ENCODE measurements around the gene YJEFN3.

The YJEFN3 gene

DNA sequence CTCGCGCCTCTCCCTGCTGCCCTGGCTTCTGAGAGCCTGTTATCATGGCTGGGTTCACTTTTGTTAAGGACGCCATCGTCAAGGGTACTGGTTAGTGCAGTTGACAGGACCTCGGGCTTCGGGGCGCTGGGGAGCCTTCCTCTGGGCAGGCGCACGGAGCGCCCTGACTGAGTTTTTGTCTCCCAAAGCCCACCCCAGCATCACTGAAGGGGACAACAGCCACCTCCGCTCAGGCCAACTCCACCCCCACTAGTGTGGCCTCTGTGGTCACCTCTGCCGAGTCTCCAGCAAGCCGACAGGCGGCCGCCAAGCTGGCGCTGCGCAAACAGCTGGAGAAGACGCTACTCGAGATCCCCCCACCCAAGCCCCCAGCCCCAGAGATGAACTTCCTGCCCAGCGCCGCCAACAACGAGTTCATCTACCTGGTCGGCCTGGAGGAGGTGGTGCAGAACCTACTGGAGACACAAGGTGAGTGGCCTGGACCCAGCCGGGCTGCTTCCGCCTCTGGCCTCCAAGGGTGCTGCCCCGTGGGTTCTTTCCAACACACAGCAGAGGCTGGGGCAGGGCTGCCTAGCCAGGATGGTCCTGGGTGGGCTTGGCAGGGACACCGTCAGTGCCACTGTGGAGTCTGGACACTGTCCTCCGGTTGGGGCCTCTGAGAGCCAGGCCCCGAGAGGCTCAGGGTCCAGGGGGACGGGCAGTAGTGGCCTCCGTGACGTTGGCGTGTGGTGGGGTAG lies 30.3 kb upstream of the YJEFN3 start:
- no peak for DNase-seq

DNA sequence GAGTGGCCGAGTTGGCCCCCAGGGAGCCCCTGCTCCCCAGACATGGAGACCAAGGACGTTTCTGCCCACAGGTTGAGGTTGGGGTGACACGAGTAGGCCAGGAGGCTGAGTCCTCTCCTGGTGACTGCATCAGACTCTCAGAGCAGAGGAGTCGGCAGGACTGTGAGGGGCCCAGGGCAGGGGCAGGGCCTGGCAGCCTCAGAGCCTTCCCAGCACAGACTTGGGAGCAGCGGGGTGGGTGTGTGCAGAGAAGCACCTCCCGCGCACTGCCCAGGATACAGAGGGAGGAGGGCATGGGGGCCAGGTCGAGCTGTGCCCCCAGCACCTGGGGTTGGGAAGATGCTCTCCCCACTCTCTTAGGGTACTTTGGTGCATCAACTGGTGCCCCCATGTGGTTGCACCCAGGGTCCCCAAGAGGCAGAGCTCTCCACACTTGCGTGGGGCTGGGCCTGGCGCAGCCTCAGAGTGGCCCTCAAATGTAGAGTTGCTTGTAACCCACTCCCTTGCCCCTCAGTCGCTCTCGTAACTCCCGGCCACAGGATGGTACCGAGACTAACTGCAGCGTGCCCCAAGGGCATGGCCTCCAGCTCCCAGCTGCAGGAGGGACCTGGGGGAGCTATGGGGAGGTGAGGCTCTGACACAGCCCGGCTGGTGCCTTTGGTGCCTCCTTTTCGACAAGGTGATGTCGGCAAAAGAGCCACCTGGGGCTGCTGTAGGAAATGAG lies 29.3 kb upstream of the YJEFN3 start:
- DNase-seq = no peak

DNA sequence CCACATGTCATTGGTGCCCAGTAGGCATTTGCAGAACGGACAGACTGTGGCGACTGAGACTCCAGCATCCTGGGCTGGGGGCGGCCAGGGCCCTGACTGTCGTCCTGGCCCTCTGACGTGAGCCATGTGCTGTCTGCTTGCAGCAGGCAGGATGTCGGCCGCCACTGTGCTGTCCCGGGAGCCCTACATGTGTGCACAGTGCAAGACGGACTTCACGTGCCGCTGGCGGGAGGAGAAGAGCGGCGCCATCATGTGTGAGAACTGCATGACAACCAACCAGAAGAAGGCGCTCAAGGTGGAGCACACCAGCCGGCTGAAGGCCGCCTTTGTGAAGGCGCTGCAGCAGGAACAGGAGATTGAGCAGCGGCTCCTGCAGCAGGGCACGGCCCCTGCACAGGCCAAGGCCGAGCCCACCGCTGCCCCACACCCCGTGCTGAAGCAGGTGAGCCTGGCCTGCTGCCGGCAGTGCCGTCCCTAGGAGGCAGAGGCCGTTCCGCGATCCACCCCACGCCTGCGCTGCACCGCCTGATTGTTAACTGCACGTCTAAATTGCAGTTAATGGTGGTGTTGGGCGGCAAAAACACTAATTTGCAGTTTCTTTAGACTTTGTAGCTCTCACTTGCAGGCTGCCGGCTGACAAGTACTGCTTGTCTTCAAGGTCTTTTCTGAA lies 27.6 kb upstream of the YJEFN3 start:
- DNase-seq = no peak

DNA sequence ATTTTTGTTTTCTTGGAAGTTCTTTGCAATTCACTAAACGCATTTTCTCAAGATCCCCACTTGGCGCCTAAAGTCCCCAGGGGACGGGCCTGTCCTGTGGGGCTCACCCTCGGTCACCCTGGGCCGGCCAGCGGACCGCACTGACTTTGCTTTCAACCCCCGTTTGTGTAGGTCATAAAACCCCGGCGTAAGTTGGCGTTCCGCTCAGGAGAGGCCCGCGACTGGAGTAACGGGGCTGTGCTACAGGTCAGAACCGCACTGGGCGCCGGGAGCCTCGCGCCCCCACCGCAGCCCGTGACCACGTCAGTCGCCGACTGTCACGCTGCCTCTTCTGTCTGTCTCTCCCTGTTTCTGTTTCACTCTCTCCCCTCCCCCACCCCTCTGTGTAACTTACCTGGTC lies 26.9 kb upstream of the YJEFN3 start:
- no peak for DNase-seq

DNA sequence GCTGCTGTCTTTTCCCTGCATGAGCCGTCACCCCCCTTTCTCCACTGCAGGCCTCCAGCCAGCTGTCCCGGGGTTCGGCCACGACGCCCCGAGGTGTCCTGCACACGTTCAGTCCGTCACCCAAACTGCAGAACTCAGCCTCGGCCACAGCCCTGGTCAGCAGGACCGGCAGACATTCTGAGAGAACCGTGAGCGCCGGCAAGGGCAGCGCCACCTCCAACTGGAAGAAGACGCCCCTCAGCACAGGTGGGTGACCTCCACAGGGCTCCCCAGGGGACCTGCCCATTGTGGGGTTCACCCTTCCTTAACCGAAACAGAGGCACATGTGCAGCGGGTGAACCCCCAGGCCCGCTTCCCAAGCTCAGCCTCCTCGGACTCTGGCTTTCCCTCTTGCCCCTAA lies 26.4 kb upstream of the YJEFN3 start:
- no peak for DNase-seq

DNA sequence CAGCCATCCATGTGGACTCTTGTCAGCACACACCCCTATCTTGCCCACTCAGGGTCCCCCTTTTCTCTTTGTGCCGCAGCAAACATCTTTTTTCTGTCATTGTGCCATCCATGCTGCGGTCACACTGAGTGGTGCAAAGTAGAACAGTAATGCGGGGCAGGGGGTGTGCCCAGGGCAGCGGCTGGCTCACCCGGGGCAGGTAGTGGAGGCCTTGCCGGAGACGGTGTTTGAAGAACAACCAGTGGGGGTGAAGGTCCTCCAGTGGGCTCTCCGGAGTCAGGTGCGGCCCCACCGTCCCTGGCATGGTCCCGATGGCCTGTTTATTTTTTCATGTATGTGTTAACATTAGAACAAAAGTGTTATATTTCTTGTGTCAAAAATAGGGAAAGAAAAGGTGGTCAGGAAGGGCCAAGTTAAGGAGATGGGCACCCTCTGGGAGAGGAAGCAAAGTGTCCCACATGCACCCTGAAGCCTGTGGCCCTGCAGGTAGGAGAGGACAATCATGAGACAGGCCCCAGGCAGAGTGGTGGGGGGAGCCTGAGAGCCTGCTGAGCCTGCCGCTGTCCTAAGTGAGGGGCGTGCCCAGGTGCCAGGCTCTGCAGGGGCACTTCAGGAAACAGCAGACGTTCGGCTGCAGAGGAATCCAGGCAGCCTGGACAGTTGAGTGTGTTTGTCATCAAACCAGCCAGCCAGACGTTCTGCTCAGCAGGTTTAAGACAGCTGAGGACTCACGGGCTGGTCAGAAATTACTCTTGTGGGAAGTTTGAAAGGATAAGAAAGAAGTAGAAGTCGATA lies 25.7 kb upstream of the YJEFN3 start:
- DNase-seq = no peak

DNA sequence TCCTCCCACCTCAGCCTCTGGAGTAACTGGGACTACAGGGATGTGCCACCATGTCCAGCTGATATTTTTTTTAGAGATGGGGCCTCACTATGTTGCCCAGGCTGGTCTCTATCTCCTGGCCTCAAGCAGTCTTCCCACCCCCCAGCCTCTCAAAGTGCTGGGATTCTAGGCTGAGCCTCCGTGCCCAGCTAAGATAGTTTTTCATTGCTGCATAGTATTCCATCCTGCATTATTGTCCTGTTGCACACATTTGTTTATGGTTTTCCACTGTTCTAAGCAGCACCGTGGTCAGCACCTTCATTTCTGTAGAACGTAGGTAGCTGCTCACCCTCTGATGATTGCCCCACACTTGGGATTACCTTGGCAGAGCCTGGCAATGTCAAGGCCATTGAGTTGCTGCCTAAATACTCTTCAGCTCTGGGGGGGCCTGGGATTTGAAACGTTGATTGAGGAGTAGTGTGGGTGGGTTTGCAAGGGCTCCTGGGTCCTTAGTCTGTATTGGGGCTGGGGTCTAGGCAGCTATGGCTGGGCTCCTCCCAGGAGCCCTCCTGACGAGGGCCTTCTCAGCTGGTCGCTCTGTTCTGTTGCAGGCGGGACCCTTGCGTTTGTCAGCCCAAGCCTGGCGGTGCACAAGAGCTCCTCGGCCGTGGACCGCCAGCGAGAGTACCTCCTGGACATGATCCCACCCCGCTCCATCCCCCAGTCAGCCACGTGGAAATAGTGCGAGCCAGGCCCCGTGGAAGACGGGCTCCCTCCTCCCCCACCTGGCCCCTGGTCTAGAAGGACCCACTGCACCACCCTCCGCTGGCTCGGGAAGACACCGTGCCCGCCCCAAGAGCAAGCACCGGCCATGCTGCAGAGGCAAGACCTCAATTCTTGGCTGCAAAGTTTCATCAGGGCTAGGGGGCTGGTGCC lies 23.7 kb upstream of the YJEFN3 start:
- DNase-seq = no peak

DNA sequence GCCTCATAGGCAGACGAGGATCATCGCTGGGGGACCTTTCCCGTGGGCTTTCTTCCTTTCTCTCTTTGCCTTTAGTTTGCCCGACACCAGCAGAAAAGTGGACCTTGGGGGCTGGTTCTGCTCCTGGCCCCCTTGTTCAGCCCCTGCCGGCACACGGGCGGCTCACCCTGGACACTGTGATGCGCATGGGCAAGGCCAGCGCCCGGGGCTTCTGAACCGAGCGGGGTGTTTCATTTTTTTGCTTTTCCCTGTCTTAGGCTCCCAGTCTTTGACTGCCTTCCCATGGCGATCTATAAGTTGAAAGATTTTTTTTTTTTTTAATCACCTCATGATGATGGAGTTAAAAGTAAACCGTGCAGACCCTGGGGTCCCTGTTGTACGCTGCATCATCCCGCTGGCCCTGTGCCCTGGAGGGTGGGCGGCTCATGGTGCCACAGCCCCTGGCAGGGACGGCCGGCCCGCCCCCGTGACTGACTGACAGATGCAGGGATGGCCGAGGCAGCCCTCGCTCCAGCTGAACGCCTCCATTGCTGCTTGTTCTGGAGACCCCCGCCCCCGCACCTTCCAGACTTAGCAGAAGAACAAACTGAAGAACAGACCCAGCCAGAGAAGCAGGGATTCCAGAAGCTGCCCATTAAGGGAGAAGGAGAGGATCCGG lies 22.9 kb upstream of the YJEFN3 start:
- no peak for DNase-seq

DNA sequence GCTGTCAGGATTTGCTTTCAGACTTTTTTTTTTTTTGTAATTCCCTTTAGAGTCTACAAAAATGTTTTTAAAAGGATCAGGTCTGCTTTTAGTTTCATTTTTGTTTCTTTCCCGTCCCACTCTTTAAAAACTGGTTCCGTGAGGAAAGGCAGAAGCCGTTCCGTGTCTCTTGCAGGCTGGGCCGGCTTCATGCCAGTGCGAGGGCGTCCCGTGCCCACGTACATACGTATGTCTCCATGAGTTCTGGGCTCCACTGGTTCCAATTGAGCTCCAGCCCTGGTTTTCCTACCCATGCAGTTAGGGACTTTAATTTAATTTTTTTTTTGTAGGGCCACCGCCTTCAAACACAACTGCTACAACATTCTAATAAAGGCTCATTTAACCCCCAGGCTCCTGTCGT lies 22.1 kb upstream of the YJEFN3 start:
- no peak for DNase-seq

DNA sequence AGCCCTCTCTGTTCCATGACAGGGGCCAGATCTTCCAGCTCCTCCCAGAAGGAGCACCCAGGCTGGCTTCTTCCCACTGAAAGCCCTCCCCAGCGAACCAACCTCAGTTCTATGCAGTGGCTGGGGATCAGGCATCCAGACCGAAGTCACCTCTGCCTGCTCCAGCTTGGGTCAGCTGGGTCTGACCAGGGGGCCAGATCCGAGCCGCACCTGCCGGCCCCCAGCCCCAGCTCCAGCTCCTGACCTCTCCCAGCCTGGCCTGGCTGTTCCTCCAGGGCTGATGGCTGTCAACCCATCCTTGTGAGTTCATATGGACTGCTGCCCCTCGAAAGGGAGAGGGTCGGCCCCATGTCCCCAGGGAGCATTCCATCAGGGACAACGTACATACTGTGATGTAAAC lies 21.4 kb upstream of the YJEFN3 start:
- DNase-seq = no peak

DNA sequence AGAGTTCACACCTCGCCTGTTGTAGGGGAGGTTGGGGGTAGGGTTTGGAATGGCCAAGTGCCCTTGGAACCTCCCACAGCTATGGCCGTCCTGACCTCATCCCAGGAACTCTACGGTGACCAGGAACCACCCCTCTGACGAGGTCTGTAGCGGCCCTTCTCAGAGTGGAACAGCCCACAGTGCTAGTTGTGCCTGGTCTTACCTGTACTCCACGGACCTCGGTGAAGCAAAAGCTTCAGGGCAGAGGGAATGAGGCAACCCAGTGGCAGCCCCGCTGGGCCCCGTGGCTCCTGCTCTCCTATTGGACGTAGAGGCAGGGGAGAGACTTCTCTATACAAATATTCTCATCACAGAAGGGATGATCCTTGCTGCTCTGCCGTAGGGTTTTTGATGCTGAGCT lies 20.5 kb upstream of the YJEFN3 start:
- DNase-seq = no peak

DNA sequence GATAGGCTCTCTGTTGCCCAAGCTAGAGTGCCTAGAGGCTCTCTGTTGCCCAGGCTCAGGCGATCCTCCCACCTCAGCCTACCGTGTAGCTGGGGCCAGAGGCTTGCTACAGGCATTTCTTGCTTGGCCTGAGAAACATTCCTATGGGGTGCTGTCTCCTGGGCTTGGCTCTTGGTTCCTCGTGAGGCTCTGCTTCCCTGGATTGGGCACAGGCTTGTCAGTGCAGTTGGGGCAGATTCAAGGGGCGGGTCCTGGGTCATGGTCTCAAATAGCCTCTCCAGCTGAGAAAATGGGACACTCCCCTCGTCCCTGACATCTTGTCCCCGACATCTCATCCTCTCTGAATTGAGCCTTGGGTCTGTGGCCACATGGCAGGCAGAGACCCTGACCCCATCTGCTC lies 18.3 kb upstream of the YJEFN3 start:
- DNase-seq = no peak

DNA sequence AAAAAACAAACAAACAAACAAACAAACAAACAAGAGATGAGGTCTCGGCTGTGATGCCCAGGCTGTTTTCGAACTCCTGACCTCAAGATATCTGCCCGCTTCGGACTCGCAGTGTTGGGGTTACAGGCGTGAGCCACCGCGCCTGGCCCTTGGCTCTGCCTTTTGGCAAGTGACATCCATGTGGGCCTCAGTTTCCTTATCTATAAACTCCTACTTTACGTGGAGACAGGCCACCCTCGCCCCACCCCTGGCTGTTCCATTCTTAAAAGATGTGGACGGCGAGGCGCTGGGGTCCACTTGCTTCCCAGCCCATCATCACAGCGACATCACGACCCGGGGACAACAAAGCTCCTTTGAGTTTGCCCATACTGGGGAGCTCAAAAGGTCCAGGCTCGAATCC lies 15.0 kb upstream of the YJEFN3 start:
- DNase-seq = no peak

DNA sequence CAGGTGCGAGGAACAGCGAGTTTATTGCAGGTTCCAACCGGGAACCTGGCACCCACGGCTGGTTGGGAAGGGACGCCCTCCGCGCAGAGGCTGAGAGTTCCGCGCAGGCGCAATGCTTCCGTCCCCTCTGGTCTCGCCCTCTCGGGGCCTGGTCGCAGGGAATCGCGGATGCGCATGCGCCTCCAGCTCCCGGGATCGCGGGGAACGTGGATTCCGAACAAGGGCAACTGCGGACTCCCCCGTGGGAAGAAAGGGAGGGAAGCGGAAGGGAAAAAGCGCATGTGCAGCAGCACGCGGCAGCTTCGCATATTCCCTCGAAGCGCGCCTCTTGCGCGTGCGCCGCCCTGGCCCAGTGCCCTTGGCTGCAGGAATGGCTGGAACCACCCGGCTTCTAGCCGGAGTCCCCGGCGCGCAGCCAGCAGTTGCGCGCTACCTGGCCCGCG lies 14.5 kb upstream of the YJEFN3 start:
- DNase-seq = peak; percentile 33

DNA sequence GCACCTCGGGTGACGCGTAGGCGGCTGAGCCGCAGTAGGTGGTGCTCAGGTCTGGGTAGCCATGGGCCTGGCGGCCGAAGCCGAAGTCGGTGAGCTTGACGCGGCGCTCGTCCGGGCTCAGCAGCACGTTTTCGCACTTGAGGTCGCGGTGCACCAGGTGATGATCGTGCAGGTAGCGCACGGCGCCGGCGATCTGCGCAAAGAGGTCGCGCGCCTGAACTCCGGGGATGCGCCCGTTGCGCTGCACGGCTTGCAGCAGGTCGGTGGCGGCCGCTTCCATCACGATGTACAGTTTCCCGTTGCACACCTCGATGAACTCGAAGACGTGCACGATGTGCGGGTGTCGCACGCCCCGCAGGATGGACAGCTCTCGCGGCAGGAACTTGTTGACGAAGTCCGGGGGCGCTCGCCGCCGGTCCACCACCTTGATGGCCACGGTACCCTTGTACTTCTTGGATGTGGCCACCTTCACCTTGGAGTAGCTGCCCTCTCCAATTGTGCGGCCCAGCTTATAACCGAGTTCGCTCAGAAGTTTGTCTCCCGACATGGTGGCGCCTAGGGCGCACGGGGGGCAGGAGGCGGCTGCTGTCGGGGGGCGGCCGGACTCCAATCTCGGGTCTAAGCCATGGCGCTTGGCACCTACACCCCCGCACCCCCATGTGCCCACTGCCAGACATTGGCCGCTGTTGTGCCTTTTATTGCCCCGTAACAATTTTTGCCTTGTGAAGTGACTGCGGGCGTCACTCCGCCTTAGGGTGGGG lies 13.7 kb upstream of the YJEFN3 start, which contains the start of gene TSSK6:
Gene TSSK6, minus strand, starts transcription at position 668 of the 761 bp plus-strand sequence. Its CDS starts 121 bp downstream, at position 547.
- DNase-seq = no peak

DNA sequence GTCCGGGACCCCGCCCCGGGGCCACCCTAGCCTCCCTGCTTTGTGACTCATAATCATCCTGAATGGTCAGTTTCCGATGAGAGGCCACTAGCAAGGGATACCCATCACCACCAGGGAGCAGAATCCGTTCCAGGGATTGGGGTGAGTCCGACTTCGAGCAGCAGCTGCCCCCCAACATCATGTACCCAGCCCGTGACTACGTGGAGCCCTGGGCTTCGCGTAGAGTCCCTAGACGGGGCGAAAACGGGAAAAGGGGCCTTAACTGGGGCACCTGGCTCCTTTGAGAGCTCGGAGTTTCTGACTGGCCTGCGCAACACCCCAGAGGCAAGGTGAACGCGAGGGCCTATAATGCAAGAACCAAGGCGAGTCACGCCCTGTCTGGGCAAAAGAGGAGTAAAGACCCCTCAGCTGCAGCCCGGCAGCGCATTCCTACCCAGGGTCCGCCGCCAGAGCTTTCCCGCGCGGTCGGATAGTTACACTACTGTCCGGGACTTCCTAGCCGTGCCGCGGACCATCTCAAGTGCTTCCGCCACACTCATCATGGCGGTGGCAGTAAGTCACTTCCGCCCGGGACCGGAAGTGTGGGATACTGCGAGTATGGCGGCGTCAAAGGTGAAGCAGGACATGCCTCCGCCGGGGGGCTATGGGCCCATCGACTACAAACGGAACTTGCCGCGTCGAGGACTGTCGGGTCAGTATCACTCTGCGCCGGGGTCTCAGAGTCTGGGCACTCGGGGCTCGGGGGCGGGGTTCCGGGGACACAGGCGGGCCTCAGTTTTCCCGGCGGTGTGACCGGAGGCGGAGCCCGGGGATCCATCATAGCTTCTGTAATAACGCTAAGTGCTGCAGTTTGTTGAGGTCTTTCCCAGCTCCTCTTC lies 12.8 kb upstream of the YJEFN3 start, which contains the start of gene NDUFA13:
Gene NDUFA13, plus strand, starts transcription at position 584 of the 878 bp plus-strand sequence. Its CDS starts 14 bp downstream, at position 598.
- DNase-seq = peak; percentile 91

DNA sequence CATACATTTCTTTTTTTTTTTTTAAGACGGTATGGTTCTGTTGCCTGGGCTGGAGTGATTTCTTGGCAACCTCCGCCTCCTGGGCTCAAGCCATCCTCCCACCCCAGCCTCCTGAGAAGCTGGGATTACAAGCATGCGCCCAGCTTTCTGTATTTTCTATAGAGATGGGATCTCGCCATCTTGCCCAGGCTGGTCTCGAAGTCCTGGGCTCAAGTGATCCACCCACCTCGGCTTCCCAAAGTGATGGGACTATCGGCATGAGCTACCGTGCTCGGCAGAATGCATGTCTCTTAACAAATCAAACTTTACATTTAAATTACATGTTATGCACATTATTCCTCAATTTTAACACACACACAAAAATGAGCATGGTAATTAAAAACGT lies 11.5 kb upstream of the YJEFN3 start:
- no peak for DNase-seq

DNA sequence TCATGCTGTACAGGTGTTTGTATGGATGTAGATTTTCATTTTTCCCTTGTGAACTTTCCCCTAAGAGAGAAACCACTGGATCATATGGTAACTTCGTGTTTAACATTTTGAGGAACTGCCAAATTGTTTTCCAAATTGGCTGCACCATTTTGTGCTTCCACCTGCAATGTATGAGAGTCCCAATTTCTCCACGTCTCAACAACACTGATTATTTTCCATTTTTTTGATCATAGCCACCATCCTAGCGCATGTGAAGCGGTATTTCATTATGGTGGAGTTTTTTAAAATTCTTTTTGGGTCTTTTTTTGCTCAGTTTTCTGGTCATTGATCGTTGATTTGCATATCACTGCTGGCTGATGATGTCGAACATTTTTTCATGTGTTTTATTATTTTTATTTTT lies 7.7 kb upstream of the YJEFN3 start:
- DNase-seq = no peak

DNA sequence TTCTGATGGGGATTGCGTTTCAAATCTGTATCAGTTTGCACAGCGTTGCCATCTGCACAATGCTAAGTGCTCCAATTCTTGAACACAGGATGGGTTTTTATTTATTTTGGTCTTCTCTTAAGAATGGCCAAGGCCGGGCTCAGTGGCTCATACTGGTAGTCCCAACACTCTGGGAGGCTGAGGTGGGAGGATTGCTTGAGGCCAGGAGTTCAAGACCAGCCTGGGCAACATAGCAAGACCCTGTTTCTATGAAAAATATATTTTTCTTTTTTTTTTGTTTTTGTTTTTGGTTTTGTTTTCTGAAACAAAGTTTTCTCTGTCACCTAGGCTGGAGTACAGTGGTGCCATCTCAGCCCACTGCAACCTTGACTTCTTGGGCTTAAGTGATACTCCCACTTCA lies 5.5 kb upstream of the YJEFN3 start:
- no peak for DNase-seq
